Body of pancreas (tissue), 4 donors: Measurements from ENCODE around the gene WDFY4. TPM values are rescaled to one million over a fixed set of nuclear protein-coding genes. Genes with fewer than 3 reads are reported as not detected.

Source experiments
- ATAC-seq: fragments of 150-250 bp; one replicate; pipeline ENCODE4 v1.9.1; 2016
- DNase-seq, 4 donors: peaks; one replicate each; pipeline ENCODE4 v3.0.0-alpha.2; 2019
- H3K27ac ChIP-seq, 4 donors: fragments of 200-600 bp; sonication (generic); 1 replicate in 3 of 4; 2 replicates in 1 of 4; pipeline versions ENCODE4 v1.5.1 to v1.6.1; 2016 to 2019; ENCODE audit warnings: mild to moderate bottlenecking in 1 of 4, mixed read lengths in 1 of 4, moderate library complexity in 1 of 4
- H3K27me3 ChIP-seq, 2 donors: fragments of 200-600 bp; sonication (generic); one replicate each; pipeline ENCODE4 v1.6.0; 2016; ENCODE audit warnings: mild to moderate bottlenecking in 1 of 2
- H3K36me3 ChIP-seq, 2 donors: fragments of 200-600 bp; sonication (generic); replicated peaks in 1 of 2; 2 replicates each; pipeline ENCODE4 v1.5.1; 2016; ENCODE audit warnings: low read depth in 2 of 2; ENCODE audit not compliant: insufficient read depth in 1 of 2
- H3K4me1 ChIP-seq: fragments of 200-600 bp; sonication (generic); one replicate; pipeline ENCODE4 v1.6.0; 2016
- H3K4me3 ChIP-seq, 2 donors: fragments of 200-600 bp; sonication (generic); 1 replicate in 1 of 2; 2 replicates in 1 of 2; pipeline ENCODE4 v1.5.1; 2016 to 2019
- H3K9me3 ChIP-seq, 3 donors: fragments of 200-600 bp; sonication (generic); 1 replicate in 2 of 3; 2 replicates in 1 of 3; pipeline ENCODE4 v1.5.1; 2016
- POLR2A ChIP-seq, 3 donors: fragments of 450-650 bp; IDR thresholded peaks; one replicate each; pipeline ENCODE4 v1.6.1; 2016; ENCODE audit warnings: antibody characterized with exemption in 3 of 3, mild to moderate bottlenecking in 2 of 3
- WGBS, 2 donors: methylation state at CpG; one replicate each; pipeline ENCODE4 v1.1.5; 2017; 5-methylcytosine and 5-hydroxymethylcytosine counted together
- intact Hi-C: fragments of 100-400 bp; cut with DNase I; formaldehyde crosslinking; loops from one replicate; pipeline ENCODE4 v1.15.1; 2023
- total RNA-seq, 2 donors: library from RNA; depleted of rRNA; stranded (reverse); fragments of >200 nt; gene quantifications; one replicate each; pipeline ENCODE4 v1.1.0, GENCODE V29; 2016
- TF ChIP-seq, protein P1 (sequence below), 7 experiments: fragments of 450-650 bp in 4 of 7; fragments of 200-600 bp in 3 of 7; sonication (generic) in 3 of 7; IDR thresholded peaks; one replicate each; pipeline ENCODE4 v1.5.1; 2016 to 2019; ENCODE audit warnings: antibody characterized with exemption in 7 of 7

Gene WDFY4
- total RNA-seq, 2 donors from 2014 or later: 0.66 to 2.3 TPM

GRCh38 chr10:48926764-48927540 is 242.3 kb downstream of the WDFY4 start:
- ATAC-seq (no peak), DNase-seq (no peak)
- Histone ChIP-seq H3K9me3 (no peaks in the 10 kb centered on the region), H3K27me3 (no peaks in the 10 kb centered on the region), H3K4me1 (no peaks in the 10 kb centered on the region), H3K4me3 (no peak overlapping the region), H3K27ac (no peak overlapping the region), H3K36me3 (no peaks in the 10 kb centered on the region)
- WGBS, 2 donors: 69 to 73% methylated on average over 13 of the region's 13 CpGs
- intact Hi-C loops: no loop called here
- TF ChIP-seq, protein P1, sequence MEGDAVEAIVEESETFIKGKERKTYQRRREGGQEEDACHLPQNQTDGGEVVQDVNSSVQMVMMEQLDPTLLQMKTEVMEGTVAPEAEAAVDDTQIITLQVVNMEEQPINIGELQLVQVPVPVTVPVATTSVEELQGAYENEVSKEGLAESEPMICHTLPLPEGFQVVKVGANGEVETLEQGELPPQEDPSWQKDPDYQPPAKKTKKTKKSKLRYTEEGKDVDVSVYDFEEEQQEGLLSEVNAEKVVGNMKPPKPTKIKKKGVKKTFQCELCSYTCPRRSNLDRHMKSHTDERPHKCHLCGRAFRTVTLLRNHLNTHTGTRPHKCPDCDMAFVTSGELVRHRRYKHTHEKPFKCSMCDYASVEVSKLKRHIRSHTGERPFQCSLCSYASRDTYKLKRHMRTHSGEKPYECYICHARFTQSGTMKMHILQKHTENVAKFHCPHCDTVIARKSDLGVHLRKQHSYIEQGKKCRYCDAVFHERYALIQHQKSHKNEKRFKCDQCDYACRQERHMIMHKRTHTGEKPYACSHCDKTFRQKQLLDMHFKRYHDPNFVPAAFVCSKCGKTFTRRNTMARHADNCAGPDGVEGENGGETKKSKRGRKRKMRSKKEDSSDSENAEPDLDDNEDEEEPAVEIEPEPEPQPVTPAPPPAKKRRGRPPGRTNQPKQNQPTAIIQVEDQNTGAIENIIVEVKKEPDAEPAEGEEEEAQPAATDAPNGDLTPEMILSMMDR (IDR thresholded peaks at IDR 0.05): no peak
- TF ChIP-seq POLR2A (IDR thresholded peaks at IDR 0.05): no peak

DNA sequence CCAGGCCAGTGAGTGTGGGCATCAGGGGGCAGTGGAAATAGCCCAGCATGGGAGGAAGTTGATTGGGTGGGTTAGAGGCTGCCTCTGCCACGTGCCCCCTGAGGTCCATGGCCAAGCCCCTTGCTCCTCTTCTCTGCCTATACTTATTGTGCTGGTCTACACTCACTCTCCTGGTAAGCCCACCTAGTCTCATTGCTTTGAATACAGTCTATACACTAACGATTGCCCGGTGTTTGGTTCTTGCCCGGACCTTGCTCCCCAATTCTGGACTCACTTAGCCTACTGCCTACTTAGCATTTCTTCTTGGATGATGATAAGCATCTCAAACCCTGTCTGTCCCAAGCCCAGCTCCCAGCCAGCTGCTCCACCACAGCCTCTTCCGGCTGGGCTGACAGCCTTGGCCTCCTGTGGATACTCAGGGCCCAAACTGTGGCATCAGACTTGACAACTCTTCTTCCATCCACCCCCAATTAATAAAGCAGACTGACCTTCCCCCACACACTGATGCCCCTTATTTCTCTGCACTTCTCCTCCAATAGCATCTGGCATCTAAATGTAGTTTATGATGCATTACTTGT is 244.8 kb downstream of the WDFY4 start:
- H3K27me3 ChIP-seq: no peaks in the 10 kb centered on the region
- H3K9me3 ChIP-seq: no peaks in the 10 kb centered on the region
- TF ChIP-seq, protein P1 (IDR thresholded peaks at IDR 0.05): no peak
- TF ChIP-seq POLR2A (IDR thresholded peaks at IDR 0.05): no peak
- intact Hi-C loops: no loop called here
- ATAC-seq (no peak), DNase-seq (no peak)
- H3K27ac ChIP-seq: no peak overlapping the region
- no peaks in the 10 kb centered on the region for H3K4me1 ChIP-seq
- WGBS, 2 donors: 63 to 65% methylated on average over 5 of the region's 5 CpGs
- H3K36me3 ChIP-seq: no peaks in the 10 kb centered on the region
- no peak overlapping the region for H3K4me3 ChIP-seq

GRCh38 chr10:48931188-48931587 is 246.5 kb downstream of the WDFY4 start:
- DNase-seq: no peak
- intact Hi-C loops: no loop called here
- WGBS, 2 donors: 36 to 44% methylated on average over 4 of the region's 4 CpGs
- ATAC-seq: no peak
- Histone ChIP-seq H3K9me3 (no peaks in the 10 kb centered on the region), H3K27me3 (no peaks in the 10 kb centered on the region), H3K4me3 (no peak overlapping the region), H3K4me1 (no peaks in the 10 kb centered on the region), H3K27ac (no peak overlapping the region), H3K36me3 (no peaks in the 10 kb centered on the region)
- TF ChIP-seq, protein P1 (IDR thresholded peaks at IDR 0.05): no peak
- no peak for TF ChIP-seq POLR2A (IDR thresholded peaks at IDR 0.05)

- DNase-seq (no peak), ATAC-seq (no peak)
- H3K4me3 ChIP-seq: no peak overlapping the region
- no peak for TF ChIP-seq POLR2A (IDR thresholded peaks at IDR 0.05)
- TF ChIP-seq, protein P1 (IDR thresholded peaks at IDR 0.05): no peak
- no peaks in the 10 kb centered on the region for H3K36me3 ChIP-seq
- no peaks in the 10 kb centered on the region for H3K9me3 ChIP-seq
- intact Hi-C loops: no loop called here
- no peaks in the 10 kb centered on the region for H3K4me1 ChIP-seq
- no peaks in the 10 kb centered on the region for H3K27me3 ChIP-seq
- no peak overlapping the region for H3K27ac ChIP-seq
- 79 to 84% methylated on average over 7 of the region's 7 CpGs for WGBS, 2 donors
Measured at GRCh38 chr10:48932831-48933664, 248.4 kb downstream of the WDFY4 start.
